ENCODE measurements around the gene PLEKHO2. TPM values are rescaled to one million over a fixed set of nuclear protein-coding genes. Genes with fewer than 3 reads are reported as not detected.

The PLEKHO2 gene
- total RNA-seq, 5 donors from 2014 or later (not counting 1 experiment from before 2014, with no cell fraction given): 9.2 to 22.7 (median 17.1) TPM

- CTCF ChIA-PET: no interaction called here
- Mint-ChIP-seq H3K4me3 (no peak overlapping the region), H3K36me3 (peaks cover 35% of the 10 kb centered on the region), H3K27me3 (no peaks in the 10 kb centered on the region), H3K4me1 (peaks cover 15 to 19% (median 16%) of the 10 kb centered on the region in 3 donors), H3K27ac (peak overlapping the region; percentile 27 to 34), H3K9me3 (no peaks in the 10 kb centered on the region)
- POLR2A ChIA-PET: no interaction called here
- DNase-seq (no peak), ATAC-seq (replicated peaks in 1 of 4) (no peak)
- H3K27ac ChIP-seq (ENCODE audit: low read length): no peak overlapping the region
- H3K36me3 ChIP-seq (ENCODE audit: control insufficient read depth in 2 of 2, extremely low read depth in 1 of 2, insufficient read depth in 1 of 2, low read length in 1 of 2): peaks cover 11 to 83% of the 10 kb centered on the region in 2 donors
- no peak overlapping the region for H3K4me3 ChIP-seq (ENCODE audit: control insufficient read depth in 1 of 2, extremely low read depth in 1 of 2, low read length in 1 of 2)
- H3K4me1 ChIP-seq (ENCODE audit: control insufficient read depth in 1 of 2, extremely low read depth in 1 of 2, insufficient read depth in 2 of 2, low read length in 2 of 2): peaks cover 0 to 16% of the 10 kb centered on the region in 2 experiments
- no peaks in the 10 kb centered on the region for H3K9me3 ChIP-seq
- no CpG with 5 or more reads among the region's 1 CpG for WGBS (ENCODE audit: insufficient coverage)
- no peaks in the 10 kb centered on the region for H3K27me3 ChIP-seq (replicated peaks in 1 of 2; ENCODE audit: control insufficient read depth in 2 of 2, extremely low read depth in 1 of 2, insufficient read depth in 2 of 2, low read length in 1 of 2)
Measured at GRCh38 chr15:64862408-64862807, 20.7 kb downstream of the PLEKHO2 start.

GRCh38 chr15:64864068-64864467 lies 22.4 kb downstream of the PLEKHO2 start:
- Mint-ChIP-seq H3K27ac (peak overlapping the region in 1 of 2 donors; percentile 48), H3K27me3 (no peaks in the 10 kb centered on the region), H3K9me3 (no peaks in the 10 kb centered on the region), H3K4me1 (peaks cover under 1 to 7% (median 3%) of the 10 kb centered on the region in 3 donors), H3K4me3 (no peak overlapping the region), H3K36me3 (peaks cover 35% of the 10 kb centered on the region)
- H3K4me1 ChIP-seq (ENCODE audit: control insufficient read depth in 1 of 2, extremely low read depth in 1 of 2, insufficient read depth in 2 of 2, low read length in 2 of 2): peaks cover 0 to 7% of the 10 kb centered on the region in 2 experiments
- H3K27ac ChIP-seq (ENCODE audit: low read length): no peak overlapping the region
- H3K36me3 ChIP-seq (ENCODE audit: control insufficient read depth in 2 of 2, extremely low read depth in 1 of 2, insufficient read depth in 1 of 2, low read length in 1 of 2): peaks cover 9 to 73% of the 10 kb centered on the region in 2 donors
- ChIA-PET CTCF (no interaction called here), POLR2A (no interaction called here)
- ATAC-seq (replicated peaks in 1 of 4): no peak
- WGBS (ENCODE audit: insufficient coverage): 78% methylated on average over 1 of the region's 1 CpG
- H3K27me3 ChIP-seq (replicated peaks in 1 of 2; ENCODE audit: control insufficient read depth in 2 of 2, extremely low read depth in 1 of 2, insufficient read depth in 2 of 2, low read length in 1 of 2): no peaks in the 10 kb centered on the region
- H3K9me3 ChIP-seq: no peaks in the 10 kb centered on the region
- DNase-seq: no peak
- no peak overlapping the region for H3K4me3 ChIP-seq (ENCODE audit: control insufficient read depth in 1 of 2, extremely low read depth in 1 of 2, low read length in 1 of 2)

- peaks cover 10 to 61% of the 10 kb centered on the region in 2 donors for H3K36me3 ChIP-seq (ENCODE audit: control insufficient read depth in 2 of 2, extremely low read depth in 1 of 2, insufficient read depth in 1 of 2, low read length in 1 of 2)
Measured at GRCh38 chr15:64865126-64865997, 23.6 kb downstream of the PLEKHO2 start.

GRCh38 chr15:64865998-64866520 lies 24.3 kb downstream of the PLEKHO2 start:
- DNase-seq (no peak), ATAC-seq (replicated peaks in 1 of 4) (no peak)
- Mint-ChIP-seq H3K27me3 (no peaks in the 10 kb centered on the region), H3K27ac (no peak overlapping the region), H3K36me3 (peaks cover 37% of the 10 kb centered on the region), H3K9me3 (no peaks in the 10 kb centered on the region), H3K4me3 (no peak overlapping the region), H3K4me1 (peaks cover 6 to 8% (median 7%) of the 10 kb centered on the region in 3 donors)
- ChIA-PET CTCF (no interaction called here), POLR2A (no interaction called here)
- H3K4me1 ChIP-seq (ENCODE audit: control insufficient read depth in 1 of 2, extremely low read depth in 1 of 2, insufficient read depth in 2 of 2, low read length in 2 of 2): peaks cover 0 to 7% of the 10 kb centered on the region in 2 experiments
- no peaks in the 10 kb centered on the region for H3K9me3 ChIP-seq
- no peak overlapping the region for H3K4me3 ChIP-seq (ENCODE audit: control insufficient read depth in 1 of 2, extremely low read depth in 1 of 2, low read length in 1 of 2)
- H3K27ac ChIP-seq (ENCODE audit: low read length): no peak overlapping the region
- 93% methylated on average over 4 of the region's 6 CpGs for WGBS (ENCODE audit: insufficient coverage)
- H3K27me3 ChIP-seq (replicated peaks in 1 of 2; ENCODE audit: control insufficient read depth in 2 of 2, extremely low read depth in 1 of 2, insufficient read depth in 2 of 2, low read length in 1 of 2): no peaks in the 10 kb centered on the region
- H3K36me3 ChIP-seq (ENCODE audit: control insufficient read depth in 2 of 2, extremely low read depth in 1 of 2, insufficient read depth in 1 of 2, low read length in 1 of 2): peaks cover 14 to 54% of the 10 kb centered on the region in 2 donors

More at GRCh38 chr15:64865126-64865997, 23.6 kb downstream of the PLEKHO2 start:
- H3K9me3 ChIP-seq: no peaks in the 10 kb centered on the region
- Mint-ChIP-seq H3K36me3 (peaks cover 38% of the 10 kb centered on the region), H3K9me3 (no peaks in the 10 kb centered on the region), H3K4me3 (no peak overlapping the region), H3K27ac (no peak overlapping the region), H3K4me1 (peaks cover 6 to 7% (median 7%) of the 10 kb centered on the region in 3 donors), H3K27me3 (no peaks in the 10 kb centered on the region)
- ChIA-PET POLR2A (no interaction called here), CTCF (no interaction called here)
- 92% methylated on average over 10 of the region's 12 CpGs for WGBS (ENCODE audit: insufficient coverage)
- peaks cover 0 to 7% of the 10 kb centered on the region in 2 experiments for H3K4me1 ChIP-seq (ENCODE audit: control insufficient read depth in 1 of 2, extremely low read depth in 1 of 2, insufficient read depth in 2 of 2, low read length in 2 of 2)
- H3K4me3 ChIP-seq (ENCODE audit: control insufficient read depth in 1 of 2, extremely low read depth in 1 of 2, low read length in 1 of 2): no peak overlapping the region
- no peaks in the 10 kb centered on the region for H3K27me3 ChIP-seq (replicated peaks in 1 of 2; ENCODE audit: control insufficient read depth in 2 of 2, extremely low read depth in 1 of 2, insufficient read depth in 2 of 2, low read length in 1 of 2)
- no peak for ATAC-seq (replicated peaks in 1 of 4)
- DNase-seq: no peak
- no peak overlapping the region for H3K27ac ChIP-seq (ENCODE audit: low read length)

- H3K9me3 Mint-ChIP-seq: no peaks in the 10 kb centered on the region
- ChIA-PET CTCF (no interaction called here), POLR2A (no interaction called here)
- Histone ChIP-seq H3K27me3 (replicated peaks in 1 of 2; ENCODE audit: control insufficient read depth in 2 of 2, extremely low read depth in 1 of 2, insufficient read depth in 2 of 2, low read length in 1 of 2) (no peaks in the 10 kb centered on the region), H3K4me3 (ENCODE audit: control insufficient read depth in 1 of 2, extremely low read depth in 1 of 2, low read length in 1 of 2) (no peak overlapping the region), H3K27ac (ENCODE audit: low read length) (no peak overlapping the region), H3K9me3 (no peaks in the 10 kb centered on the region), H3K36me3 (ENCODE audit: control insufficient read depth in 2 of 2, extremely low read depth in 1 of 2, insufficient read depth in 1 of 2, low read length in 1 of 2) (peaks cover 14 to 28% of the 10 kb centered on the region in 2 donors), H3K4me1 (ENCODE audit: control insufficient read depth in 1 of 2, extremely low read depth in 1 of 2, insufficient read depth in 2 of 2, low read length in 2 of 2) (peaks cover 0 to 9% of the 10 kb centered on the region in 2 experiments)
- peaks cover 22% of the 10 kb centered on the region for H3K36me3 Mint-ChIP-seq
- DNase-seq: no peak
- H3K4me1 Mint-ChIP-seq: peaks cover 6 to 15% (median 7%) of the 10 kb centered on the region in 3 donors
- no peak overlapping the region for H3K4me3 Mint-ChIP-seq
- no peaks in the 10 kb centered on the region for H3K27me3 Mint-ChIP-seq
- peak overlapping the region in 1 of 2 donors; percentile 0 for H3K27ac Mint-ChIP-seq
- no peak for ATAC-seq (replicated peaks in 1 of 4)
Measured at GRCh38 chr15:64869501-64869900, 27.8 kb downstream of the PLEKHO2 start.

- peaks cover 0 to 9% of the 10 kb centered on the region in 2 experiments for H3K4me1 ChIP-seq (ENCODE audit: control insufficient read depth in 1 of 2, extremely low read depth in 1 of 2, insufficient read depth in 2 of 2, low read length in 2 of 2)
- H3K9me3 Mint-ChIP-seq: no peaks in the 10 kb centered on the region
- no peak for ATAC-seq (replicated peaks in 1 of 4)
- H3K27ac ChIP-seq (ENCODE audit: low read length): no peak overlapping the region
- WGBS (ENCODE audit: insufficient coverage): 53% methylated on average over 4 of the region's 9 CpGs
- H3K9me3 ChIP-seq: no peaks in the 10 kb centered on the region
- peaks cover 21% of the 10 kb centered on the region for H3K36me3 Mint-ChIP-seq
- DNase-seq: no peak
- peak overlapping the region in 1 of 2 donors; percentile 19 for H3K27ac Mint-ChIP-seq
- POLR2A ChIA-PET: no interaction called here
- peaks cover 13 to 20% of the 10 kb centered on the region in 2 donors for H3K36me3 ChIP-seq (ENCODE audit: control insufficient read depth in 2 of 2, extremely low read depth in 1 of 2, insufficient read depth in 1 of 2, low read length in 1 of 2)
- no peaks in the 10 kb centered on the region for H3K27me3 Mint-ChIP-seq
- CTCF ChIA-PET: no interaction called here
- peaks cover 6 to 17% (median 7%) of the 10 kb centered on the region in 3 donors for H3K4me1 Mint-ChIP-seq
- no peaks in the 10 kb centered on the region for H3K27me3 ChIP-seq (replicated peaks in 1 of 2; ENCODE audit: control insufficient read depth in 2 of 2, extremely low read depth in 1 of 2, insufficient read depth in 2 of 2, low read length in 1 of 2)
- H3K4me3 Mint-ChIP-seq: no peak overlapping the region
- no peak overlapping the region for H3K4me3 ChIP-seq (ENCODE audit: control insufficient read depth in 1 of 2, extremely low read depth in 1 of 2, low read length in 1 of 2)
Measured at GRCh38 chr15:64870353-64870752, 28.6 kb downstream of the PLEKHO2 start.

All from T-cell (primary cell).